Panc1 (cell line): ENCODE measurements around the gene RAB27B. TPM values are rescaled to one million over a fixed set of nuclear protein-coding genes. Genes with fewer than 3 reads are reported as not detected.

Source experiments
- ATAC-seq: fragments of 200-7000 bp; cut with Tn5 transposase; 2 replicates; pipeline ENCODE4 v1.9.1; 2020; ENCODE audit warnings: mild to moderate bottlenecking, moderate library complexity
- BruUV-seq: library from RNA; stranded (reverse); fragments of 400-500 nt; replicated peaks from 2 replicates; lab custom pipeline; 2021; lab: Mats Ljungman, UMichigan
- CTCF ChIA-PET: fragments of 300-600 bp; sonication (Branson Sonifier 250); formaldehyde crosslinking; loops from one replicate; lab custom pipeline; 2022; ENCODE audit warnings: antibody characterized with exemption; lab: Charles Lee
- POLR2A ChIA-PET: fragments of 300-600 bp; sonication (Branson Sonifier 250); formaldehyde crosslinking; loops from one replicate; lab custom pipeline; 2022; ENCODE audit warnings: antibody characterized with exemption; lab: Charles Lee
- DNase-seq: peaks from one replicate; pipeline ENCODE4 v3.0.0-alpha.2; 2010; ENCODE audit warnings: low read depth, low spot score
- H3K27ac ChIP-seq: 2 replicates; pipeline ENCODE4 v1.5.1; 2011; ENCODE audit warnings: mild to moderate bottlenecking, low read length, inconsistent platforms
- H3K27me3 ChIP-seq: fragments of 200-500 bp; sonication (Bioruptor generic); 2 replicates; pipeline ENCODE4 v1.6.0; 2014; ENCODE audit warnings: low read length, inconsistent platforms; ENCODE audit not compliant: control insufficient read depth, insufficient read depth
- H3K36me3 ChIP-seq: fragments of 200-500 bp; sonication (Bioruptor generic); 2 replicates; pipeline ENCODE4 v1.5.1; 2014; ENCODE audit warnings: inconsistent platforms, mild to moderate bottlenecking, low read length, moderate library complexity; ENCODE audit not compliant: control insufficient read depth, insufficient read depth
- H3K4me1 ChIP-seq: 2 replicates; pipeline ENCODE4 v1.5.1; 2011; ENCODE audit warnings: inconsistent platforms, mild to moderate bottlenecking, low read length, moderate library complexity; ENCODE audit not compliant: control insufficient read depth, insufficient read depth
- H3K4me3 ChIP-seq, 2 experiments: 2 replicates each; pipeline ENCODE4 v1.5.1; 2011 to 2012; ENCODE audit warnings: low read depth in 2 of 2, low read length in 2 of 2, mild to moderate bottlenecking in 2 of 2, inconsistent platforms in 1 of 2, moderate library complexity in 1 of 2
- H3K9me3 ChIP-seq: fragments of 200-500 bp; sonication (Bioruptor generic); 2 replicates; pipeline ENCODE4 v1.5.1; 2014; ENCODE audit warnings: low read depth, mild to moderate bottlenecking, inconsistent platforms, low read length, moderate library complexity; ENCODE audit not compliant: control insufficient read depth, insufficient read depth
- POLR2AphosphoS5 ChIP-seq: IDR thresholded peaks from 2 replicates; pipeline ENCODE4 v1.6.1; 2012; ENCODE audit warnings: mild to moderate bottlenecking, low read depth, low read length, moderate library complexity
- SIN3A ChIP-seq: IDR thresholded peaks from 2 replicates; pipeline ENCODE4 v1.6.1; 2012; ENCODE audit warnings: low read depth, mild to moderate bottlenecking, low read length, moderate library complexity, borderline replicate concordance; ENCODE audit not compliant: insufficient read depth
- TCF7L2 ChIP-seq: IDR thresholded peaks from 2 replicates; pipeline ENCODE4 v1.6.1; 2011; ENCODE audit warnings: mild to moderate bottlenecking, low read depth, low read length, inconsistent platforms
- in situ Hi-C: cut with HindIII; loops from 2 replicates; pipeline ENCODE4 v1.10.0; 2016; ENCODE audit warnings: low sequenced_read_pairs, low pct_unique_long_range_greater_than_20kb
- intact Hi-C: fragments of 100-400 bp; cut with micrococcal nuclease; formaldehyde crosslinking; loops from one replicate; pipeline ENCODE4 v1.10.0; 2022; ENCODE audit not compliant: unreplicated experiment
- total RNA-seq: library from RNA; stranded (reverse); gene quantifications from one replicate; pipeline ENCODE4 v1.2.1, GENCODE V29; 2021; ENCODE audit not compliant: unreplicated experiment
- TF ChIP-seq, protein P1 (sequence below): fragments of 450-650 bp; IDR thresholded peaks from 2 replicates; pipeline ENCODE4 v1.5.1; 2017; ENCODE audit warnings: mild to moderate bottlenecking
- TF ChIP-seq, protein P2 (sequence below), 2 experiments: IDR thresholded peaks; 2 replicates each; pipeline ENCODE4 v1.6.1; 2011 to 2012; ENCODE audit warnings: low read depth in 2 of 2, control low read depth in 1 of 2, low read length in 1 of 2, mild to moderate bottlenecking in 1 of 2, moderate library complexity in 1 of 2; ENCODE audit not compliant: insufficient read depth in 1 of 2

RAB27B gene
- total RNA-seq, 1 experiment from 2014 or later: 3.9 TPM

DNA sequence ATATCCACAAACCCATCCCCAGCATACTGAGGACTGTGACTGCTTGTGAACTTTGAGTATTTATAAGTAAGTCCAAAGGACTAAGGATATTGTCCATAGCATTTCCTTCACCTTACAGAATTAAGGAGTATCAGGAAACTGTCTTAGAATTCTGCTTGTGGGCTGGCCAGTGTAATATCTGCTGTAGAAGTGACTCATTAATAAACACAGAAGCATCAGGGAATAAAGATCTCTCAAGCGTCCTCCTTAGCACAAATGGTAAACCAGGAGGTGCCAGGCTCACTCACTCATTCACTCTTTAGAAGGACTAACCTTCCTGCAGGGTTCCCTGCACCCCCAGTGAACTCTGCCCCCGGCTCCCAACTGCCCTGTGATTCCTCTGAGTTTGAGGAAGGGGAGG lies 100.0 kb downstream of the RAB27B start:
- CTCF ChIA-PET: no interaction called here

GRCh38 chr18:54931152-54931551 lies 102.9 kb downstream of the RAB27B start:
- intact Hi-C loops: no loop called here
- Histone ChIP-seq H3K27me3 (no peaks in the 10 kb centered on the region), H3K9me3 (no peaks in the 10 kb centered on the region), H3K4me3 (no peak overlapping the region), H3K4me1 (no peaks in the 10 kb centered on the region), H3K36me3 (no peaks in the 10 kb centered on the region), H3K27ac (no peak overlapping the region)
- no TSS peak for BruUV-seq
- TF ChIP-seq SIN3A (no peak), TCF7L2 (no peak), POLR2AphosphoS5 (no peak)
- TF ChIP-seq, protein P1, sequence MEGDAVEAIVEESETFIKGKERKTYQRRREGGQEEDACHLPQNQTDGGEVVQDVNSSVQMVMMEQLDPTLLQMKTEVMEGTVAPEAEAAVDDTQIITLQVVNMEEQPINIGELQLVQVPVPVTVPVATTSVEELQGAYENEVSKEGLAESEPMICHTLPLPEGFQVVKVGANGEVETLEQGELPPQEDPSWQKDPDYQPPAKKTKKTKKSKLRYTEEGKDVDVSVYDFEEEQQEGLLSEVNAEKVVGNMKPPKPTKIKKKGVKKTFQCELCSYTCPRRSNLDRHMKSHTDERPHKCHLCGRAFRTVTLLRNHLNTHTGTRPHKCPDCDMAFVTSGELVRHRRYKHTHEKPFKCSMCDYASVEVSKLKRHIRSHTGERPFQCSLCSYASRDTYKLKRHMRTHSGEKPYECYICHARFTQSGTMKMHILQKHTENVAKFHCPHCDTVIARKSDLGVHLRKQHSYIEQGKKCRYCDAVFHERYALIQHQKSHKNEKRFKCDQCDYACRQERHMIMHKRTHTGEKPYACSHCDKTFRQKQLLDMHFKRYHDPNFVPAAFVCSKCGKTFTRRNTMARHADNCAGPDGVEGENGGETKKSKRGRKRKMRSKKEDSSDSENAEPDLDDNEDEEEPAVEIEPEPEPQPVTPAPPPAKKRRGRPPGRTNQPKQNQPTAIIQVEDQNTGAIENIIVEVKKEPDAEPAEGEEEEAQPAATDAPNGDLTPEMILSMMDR: no peak
- TF ChIP-seq, protein P2, sequence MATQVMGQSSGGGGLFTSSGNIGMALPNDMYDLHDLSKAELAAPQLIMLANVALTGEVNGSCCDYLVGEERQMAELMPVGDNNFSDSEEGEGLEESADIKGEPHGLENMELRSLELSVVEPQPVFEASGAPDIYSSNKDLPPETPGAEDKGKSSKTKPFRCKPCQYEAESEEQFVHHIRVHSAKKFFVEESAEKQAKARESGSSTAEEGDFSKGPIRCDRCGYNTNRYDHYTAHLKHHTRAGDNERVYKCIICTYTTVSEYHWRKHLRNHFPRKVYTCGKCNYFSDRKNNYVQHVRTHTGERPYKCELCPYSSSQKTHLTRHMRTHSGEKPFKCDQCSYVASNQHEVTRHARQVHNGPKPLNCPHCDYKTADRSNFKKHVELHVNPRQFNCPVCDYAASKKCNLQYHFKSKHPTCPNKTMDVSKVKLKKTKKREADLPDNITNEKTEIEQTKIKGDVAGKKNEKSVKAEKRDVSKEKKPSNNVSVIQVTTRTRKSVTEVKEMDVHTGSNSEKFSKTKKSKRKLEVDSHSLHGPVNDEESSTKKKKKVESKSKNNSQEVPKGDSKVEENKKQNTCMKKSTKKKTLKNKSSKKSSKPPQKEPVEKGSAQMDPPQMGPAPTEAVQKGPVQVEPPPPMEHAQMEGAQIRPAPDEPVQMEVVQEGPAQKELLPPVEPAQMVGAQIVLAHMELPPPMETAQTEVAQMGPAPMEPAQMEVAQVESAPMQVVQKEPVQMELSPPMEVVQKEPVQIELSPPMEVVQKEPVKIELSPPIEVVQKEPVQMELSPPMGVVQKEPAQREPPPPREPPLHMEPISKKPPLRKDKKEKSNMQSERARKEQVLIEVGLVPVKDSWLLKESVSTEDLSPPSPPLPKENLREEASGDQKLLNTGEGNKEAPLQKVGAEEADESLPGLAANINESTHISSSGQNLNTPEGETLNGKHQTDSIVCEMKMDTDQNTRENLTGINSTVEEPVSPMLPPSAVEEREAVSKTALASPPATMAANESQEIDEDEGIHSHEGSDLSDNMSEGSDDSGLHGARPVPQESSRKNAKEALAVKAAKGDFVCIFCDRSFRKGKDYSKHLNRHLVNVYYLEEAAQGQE (IDR thresholded peaks at IDR 0.05; ENCODE audit: insufficient read depth in 1 of 2, low read depth in 2 of 2, low read length in 1 of 2): no peak
- in situ Hi-C loops: no loop called here
- POLR2A ChIA-PET: no interaction called here
- CTCF ChIA-PET: no interaction called here
- no peak for ATAC-seq
- no peak for DNase-seq

More for the DNA sequence above, 100.0 kb downstream of the RAB27B start:
- Histone ChIP-seq H3K27me3 (no peaks in the 10 kb centered on the region), H3K9me3 (no peaks in the 10 kb centered on the region), H3K36me3 (no peaks in the 10 kb centered on the region), H3K27ac (no peak overlapping the region), H3K4me3 (no peak overlapping the region), H3K4me1 (no peaks in the 10 kb centered on the region)
- DNase-seq: no peak
- BruUV-seq: no TSS peak
- in situ Hi-C loops: no loop called here
- intact Hi-C loops: no loop called here
- POLR2A ChIA-PET: no interaction called here
- TF ChIP-seq, protein P2 (IDR thresholded peaks at IDR 0.05; ENCODE audit: insufficient read depth in 1 of 2, low read depth in 2 of 2, low read length in 1 of 2): no peak
- TF ChIP-seq, protein P1: no peak
- no peak for TF ChIP-seq TCF7L2
- no peak for TF ChIP-seq SIN3A
- no peak for TF ChIP-seq POLR2AphosphoS5
- no peak for ATAC-seq
